Right lobe of liver (tissue), 6 donors: Measurements from ENCODE around the gene PSMF1. TPM values are rescaled to one million over a fixed set of nuclear protein-coding genes. Genes with fewer than 3 reads are reported as not detected.

Experiments
- ATAC-seq, 4 donors: fragments of 200-7000 bp; cut with Tn5 transposase; one replicate each; pipeline ENCODE4 v1.9.1; 2020; ENCODE audit warnings: mild to moderate bottlenecking in 4 of 4, moderate library complexity in 4 of 4
- DNase-seq, 3 donors: peaks; one replicate each; pipeline ENCODE4 v3.0.0-alpha.2; 2020
- H3K27ac ChIP-seq, 3 donors: fragments of 200-600 bp; one replicate each; pipeline ENCODE4 v1.8.0; 2022
- H3K27me3 ChIP-seq, 2 donors: fragments of 200-600 bp; one replicate each; pipeline ENCODE4 v1.8.0; 2022
- H3K36me3 ChIP-seq, 4 donors: fragments of 200-600 bp; sonication (generic) in 1 of 4; one replicate each; pipeline versions ENCODE4 v1.5.1 to v1.8.0; 2017 to 2022; ENCODE audit warnings: control low read depth in 1 of 4
- H3K4me1 ChIP-seq, 4 donors: fragments of 200-600 bp; sonication (generic) in 1 of 4; one replicate each; pipeline versions ENCODE4 v1.5.1 to v1.8.0; 2017 to 2022; ENCODE audit warnings: control low read depth in 1 of 4
- H3K4me3 ChIP-seq, 3 donors: fragments of 200-600 bp; one replicate each; pipeline ENCODE4 v1.8.0; 2022
- H3K9me3 ChIP-seq, 4 donors: fragments of 200-600 bp; sonication (generic) in 1 of 4; one replicate each; pipeline versions ENCODE4 v1.5.1 to v1.8.0; 2017 to 2022; ENCODE audit warnings: control low read depth in 1 of 4
- CTCF ChIP-seq, 4 donors: fragments of 200-600 bp in 3 of 4; fragments of 450-650 bp in 1 of 4; IDR thresholded peaks; one replicate each; pipeline versions ENCODE4 v1.5.1 to v1.8.0; 2016 to 2022; ENCODE audit warnings: antibody characterized with exemption in 4 of 4, mild to moderate bottlenecking in 2 of 4
- POLR2A ChIP-seq: fragments of 450-650 bp; IDR thresholded peaks from one replicate; pipeline ENCODE4 v1.6.1; 2017; ENCODE audit warnings: antibody characterized with exemption, mild to moderate bottlenecking
- WGBS: methylation state at CpG from one replicate; pipeline ENCODE4 v1.1.6; 2018; ENCODE audit warnings: low coverage, low lambda C conversion rate; ENCODE audit not compliant: insufficient coverage; ENCODE audit errors: missing lambda C conversion rate; 5-methylcytosine and 5-hydroxymethylcytosine counted together
- intact Hi-C, 2 donors: fragments of 100-400 bp; cut with DNase I; formaldehyde crosslinking; loops; one replicate each; pipeline versions ENCODE4 v1.11.2 to v1.14.1; 2022
- total RNA-seq, 6 experiments: library from RNA; depleted of rRNA in 2 of 6; stranded (reverse); fragments of >200 nt in 2 of 6; fragmentation: NEBNext Ultra II Directional in 3 of 6; extraction: Animal tissue kit (Norgen Biotek cat#: 25700) in 3 of 6; gene quantifications; one replicate each; pipeline versions ENCODE4 v1.1.0 to v1.2.4, GENCODE V29; 2016 to 2023
- donor health status: DM: no; HTN: yes; CAD: no.
- donor health status: DM: no; HTN: no; CAD: no.
- donor health status: DM: no; HTN: no; CAD: no.
- donor health status: DM: no; HTN: yes; CAD: no.
- donor health status: DM: no; HTN: yes; CAD: no.

The PSMF1 gene
- total RNA-seq, 6 experiments from 2014 or later = 82.5 to 260 (median 116) TPM

GRCh38 chr20:1207293-1207878 is 89.0 kb downstream of the PSMF1 start:
- H3K4me3 ChIP-seq = no peak overlapping the region
- WGBS = 92% methylated on average over 3 of the region's 3 CpGs
- no peaks in the 10 kb centered on the region for H3K4me1 ChIP-seq
- H3K27me3 ChIP-seq = no peaks in the 10 kb centered on the region
- no peak for ATAC-seq
- H3K27ac ChIP-seq = no peak overlapping the region
- H3K9me3 ChIP-seq = no peaks in the 10 kb centered on the region
- TF ChIP-seq CTCF (IDR thresholded peaks at IDR 0.05) (no peak), POLR2A (no peak)
- intact Hi-C loops = loop anchor here (10.0 kb wide), 2 partner anchors 243 to 393 kb away; no protein-coding TSS in a partner anchor
- H3K36me3 ChIP-seq = no peaks in the 10 kb centered on the region
- DNase-seq = no peak

- DNase-seq (no peak), ATAC-seq (no peak)
- Histone ChIP-seq H3K4me3 (no peak overlapping the region), H3K9me3 (no peaks in the 10 kb centered on the region), H3K27ac (no peak overlapping the region), H3K4me1 (no peaks in the 10 kb centered on the region), H3K36me3 (no peaks in the 10 kb centered on the region), H3K27me3 (no peaks in the 10 kb centered on the region)
- intact Hi-C loops = loop anchor here (10.0 kb wide), 2 partner anchors 245 to 395 kb away; no protein-coding TSS in a partner anchor
- no peak for TF ChIP-seq POLR2A
- TF ChIP-seq CTCF (IDR thresholded peaks at IDR 0.05) = no peak
- 46% methylated on average over 5 of the region's 5 CpGs for WGBS
Measured at GRCh38 chr20:1209447-1210387, 91.3 kb downstream of the PSMF1 start.

- ATAC-seq (no peak), DNase-seq (no peak)
- H3K4me1 ChIP-seq = no peaks in the 10 kb centered on the region
- no peaks in the 10 kb centered on the region for H3K36me3 ChIP-seq
- H3K27me3 ChIP-seq = no peaks in the 10 kb centered on the region
- H3K9me3 ChIP-seq = no peaks in the 10 kb centered on the region
- H3K4me3 ChIP-seq = no peak overlapping the region
- intact Hi-C loops = no loop called here
- no peak for TF ChIP-seq CTCF (IDR thresholded peaks at IDR 0.05)
- WGBS = 67% methylated on average over 1 of the region's 1 CpG
- no peak overlapping the region for H3K27ac ChIP-seq
Measured at GRCh38 chr20:1210501-1210900, 92.1 kb downstream of the PSMF1 start.

GRCh38 chr20:1212023-1212422 is 93.6 kb downstream of the PSMF1 start:
- Histone ChIP-seq H3K4me3 (no peak overlapping the region), H3K9me3 (no peaks in the 10 kb centered on the region), H3K36me3 (no peaks in the 10 kb centered on the region), H3K27me3 (no peaks in the 10 kb centered on the region), H3K27ac (no peak overlapping the region), H3K4me1 (no peaks in the 10 kb centered on the region)
- intact Hi-C loops = no loop called here
- ATAC-seq = no peak
- no peak for TF ChIP-seq CTCF (IDR thresholded peaks at IDR 0.05)
- no peak for DNase-seq
